H1 (cell line): ENCODE measurements around the gene TTC28. TPM values are rescaled to one million over a fixed set of nuclear protein-coding genes. Genes with fewer than 3 reads are reported as not detected.

Source experiments
- CTCF ChIA-PET: fragments of 300-600 bp; sonication (Branson Sonifier 250); formaldehyde crosslinking; loops from one replicate; lab custom pipeline; 2021; ENCODE audit not compliant: partially characterized antibody; lab: Charles Lee
- POLR2A ChIA-PET: fragments of 300-600 bp; sonication (Branson Sonifier 250); formaldehyde crosslinking; loops from one replicate; lab custom pipeline; 2021; ENCODE audit warnings: inconsistent platforms; ENCODE audit not compliant: partially characterized antibody; lab: Charles Lee
- DNase-seq, 2 experiments: peaks; one replicate each; pipeline versions ENCODE4 v3.0.0 to v3.0.0-alpha.2; 2010 to 2022; ENCODE audit warnings: low spot score in 2 of 2, low read depth in 1 of 2, mixed read lengths in 1 of 2
- FAIRE-seq: peaks from 2 replicates; lab custom pipeline; 2011; peaks lifted over from hg19 to GRCh38; lab: Jason Lieb, UNC
- H2AFZ ChIP-seq: 2 replicates; pipeline ENCODE4 v1.8.1; 2012; ENCODE audit warnings: low read length, inconsistent platforms
- H2AK5ac ChIP-seq: 2 replicates; pipeline ENCODE4 v1.6.1; 2013; ENCODE audit warnings: low read depth, low read length
- H2BK120ac ChIP-seq: replicated peaks from 2 replicates; pipeline ENCODE3; 2013; ENCODE audit warnings: low read depth, low read length, inconsistent platforms
- H2BK12ac ChIP-seq: 2 replicates; pipeline ENCODE4 v1.6.1; 2013; ENCODE audit warnings: low read depth, low read length
- H2BK15ac ChIP-seq: 2 replicates; pipeline ENCODE4 v1.6.1; 2013; ENCODE audit warnings: low read length
- H2BK20ac ChIP-seq: 2 replicates; pipeline ENCODE4 v1.6.1; 2013; ENCODE audit warnings: low read length
- H2BK5ac ChIP-seq: 2 replicates; pipeline ENCODE4 v1.6.1; 2013; ENCODE audit warnings: low read depth, low read length
- H3K14ac ChIP-seq: 2 replicates; pipeline ENCODE4 v1.6.1; 2013; ENCODE audit warnings: inconsistent platforms; ENCODE audit not compliant: insufficient read length
- H3K18ac ChIP-seq: 2 replicates; pipeline ENCODE4 v1.6.1; 2013; ENCODE audit warnings: low read length; ENCODE audit errors: extremely low read depth
- H3K23ac ChIP-seq: 2 replicates; pipeline ENCODE4 v1.6.1; 2013; ENCODE audit warnings: inconsistent platforms; ENCODE audit not compliant: insufficient read length
- H3K23me2 ChIP-seq: 2 replicates; pipeline ENCODE4 v1.6.1; 2013; ENCODE audit warnings: low read depth, low read length
- H3K27ac ChIP-seq: 2 replicates; pipeline ENCODE4 v1.6.1; 2011; ENCODE audit warnings: low read depth, low read length, inconsistent platforms
- H3K27me3 ChIP-seq, 4 experiments: replicated peaks in 1 of 4; 1 replicate in 1 of 4; 2 replicates in 3 of 4; pipeline versions ENCODE4 v1.6.1 to v1.8.1; 2011 to 2013; ENCODE audit warnings: low read length in 3 of 4, mild to moderate bottlenecking in 3 of 4, inconsistent platforms in 2 of 4, mixed read lengths in 2 of 4, moderate library complexity in 1 of 4; ENCODE audit not compliant: control insufficient read depth in 3 of 4, insufficient read depth in 3 of 4; ENCODE audit errors: extremely low read depth in 1 of 4
- H3K36me3 ChIP-seq, 4 experiments: 2 replicates each; pipeline versions ENCODE4 v1.6.1 to v1.8.1; 2011 to 2013; ENCODE audit warnings: mild to moderate bottlenecking in 4 of 4, low read length in 3 of 4, moderate library complexity in 2 of 4, control low read depth in 1 of 4, inconsistent platforms in 1 of 4; ENCODE audit not compliant: insufficient read depth in 4 of 4, control insufficient read depth in 2 of 4
- H3K4ac ChIP-seq: replicated peaks from 2 replicates; pipeline ENCODE3; 2013; ENCODE audit warnings: low read length, low read depth, mixed read lengths, inconsistent platforms; ENCODE audit not compliant: insufficient read length
- H3K4me1 ChIP-seq, 4 experiments: replicated peaks in 1 of 4; 1 replicate in 1 of 4; 2 replicates in 3 of 4; pipeline versions ENCODE4 v1.6.1 to v1.8.1; 2011 to 2013; ENCODE audit warnings: low read length in 3 of 4, inconsistent platforms in 2 of 4, mixed read lengths in 1 of 4; ENCODE audit not compliant: insufficient read depth in 4 of 4, control insufficient read depth in 3 of 4
- H3K4me2 ChIP-seq, 2 experiments: 2 replicates each; pipeline versions ENCODE4 v1.6.1 to v1.8.1; 2011 to 2013; ENCODE audit warnings: low read depth in 2 of 2, low read length in 2 of 2, control low read depth in 1 of 2, inconsistent platforms in 1 of 2, mild to moderate bottlenecking in 1 of 2; ENCODE audit not compliant: insufficient read depth in 1 of 2
- H3K4me3 ChIP-seq, 4 experiments: fragments of 200-600, 300-600 bp in 1 of 4; sonication (generic), shearing (Covaris generic), sonication (Bioruptor Twin) in 1 of 4; 2 replicates each; pipeline versions ENCODE4 v1.5.1 to v1.8.1; 2011 to 2016; ENCODE audit warnings: low read length in 4 of 4, low read depth in 3 of 4, control low read depth in 2 of 4, inconsistent platforms in 2 of 4, mild to moderate bottlenecking in 2 of 4, mixed read lengths in 1 of 4, moderate library complexity in 1 of 4; ENCODE audit not compliant: insufficient read depth in 2 of 4; ENCODE audit errors: extremely low read depth in 1 of 4
- H3K56ac ChIP-seq: replicated peaks from 2 replicates; pipeline ENCODE3; 2013; ENCODE audit warnings: low read depth, mild to moderate bottlenecking, mixed read lengths, low read length, inconsistent platforms; ENCODE audit not compliant: insufficient read length
- H3K79me1 ChIP-seq: 2 replicates; pipeline ENCODE4 v1.6.1; 2013; ENCODE audit warnings: low read depth, low read length, control low read depth
- H3K79me2 ChIP-seq, 2 experiments: 2 replicates each; pipeline versions ENCODE4 v1.6.1 to v1.8.1; 2012 to 2013; ENCODE audit warnings: low read length in 2 of 2, mild to moderate bottlenecking in 2 of 2, inconsistent platforms in 1 of 2; ENCODE audit not compliant: insufficient read depth in 2 of 2, control insufficient read depth in 1 of 2
- H3K9ac ChIP-seq, 4 experiments: replicated peaks in 1 of 4; 1 replicate in 1 of 4; 2 replicates in 3 of 4; pipeline versions ENCODE4 v1.6.1 to v1.8.1; 2011 to 2013; ENCODE audit warnings: low read depth in 3 of 4, low read length in 3 of 4, control low read depth in 2 of 4, mild to moderate bottlenecking in 2 of 4, moderate library complexity in 2 of 4, inconsistent platforms in 1 of 4; ENCODE audit errors: extremely low read depth in 1 of 4
- H3K9me3 ChIP-seq, 2 experiments: 2 replicates each; pipeline versions ENCODE4 v1.6.1 to v1.8.1; 2012 to 2013; ENCODE audit warnings: mild to moderate bottlenecking in 2 of 2, moderate library complexity in 2 of 2, control low read depth in 1 of 2, inconsistent platforms in 1 of 2, low read depth in 1 of 2, low read length in 1 of 2, mixed read lengths in 1 of 2; ENCODE audit not compliant: insufficient read depth in 2 of 2
- H4K20me1 ChIP-seq, 2 experiments: replicated peaks in 1 of 2; 2 replicates each; pipeline versions ENCODE3 to v1.8.1; 2011 to 2013; ENCODE audit warnings: inconsistent platforms in 2 of 2, low read length in 2 of 2, mild to moderate bottlenecking in 1 of 2; ENCODE audit not compliant: insufficient read depth in 2 of 2, control insufficient read depth in 1 of 2
- H4K5ac ChIP-seq: 2 replicates; pipeline ENCODE4 v1.6.1; 2013; ENCODE audit warnings: low read length, low read depth, mixed read lengths, inconsistent platforms; ENCODE audit not compliant: insufficient read length
- H4K8ac ChIP-seq: 2 replicates; pipeline ENCODE4 v1.8.0; 2013; ENCODE audit warnings: mild to moderate bottlenecking, moderate library complexity, low read length, inconsistent platforms; ENCODE audit not compliant: insufficient read depth; ENCODE audit errors: extremely low read depth
- H4K91ac ChIP-seq: replicated peaks from 2 replicates; pipeline ENCODE3; 2013; ENCODE audit warnings: low read length, mixed read lengths, inconsistent platforms; ENCODE audit not compliant: insufficient read length
- CHD7 ChIP-seq: fragments of 300-600 bp; sonication (generic); IDR thresholded peaks from 2 replicates; pipeline ENCODE4 v1.7.1; 2012; ENCODE audit warnings: low read length, moderate library complexity, mild to moderate bottlenecking, inconsistent platforms; ENCODE audit not compliant: insufficient replicate concordance
- WGBS, 2 experiments: shearing (Covaris generic) in 1 of 2; methylation state at CpG; one replicate each; pipeline versions ENCODE4 v1.1.6 to v1.1.7; 2013 to 2015; ENCODE audit warnings: low lambda C conversion rate in 2 of 2, mixed read lengths in 2 of 2, inconsistent platforms in 1 of 2, low coverage in 1 of 2, missing lambda C conversion rate in 1 of 2; ENCODE audit not compliant: insufficient replicate concordance in 2 of 2, insufficient coverage in 1 of 2, insufficient read length in 1 of 2; ENCODE audit errors: extremely low coverage in 1 of 2, missing lambda C conversion rate in 1 of 2; 5-methylcytosine and 5-hydroxymethylcytosine counted together
- polyA plus RNA-seq, 7 experiments: library from polyadenylated mRNA; depleted of rRNA in 3 of 7; stranded (reverse) in 5 of 7; unstranded in 2 of 7; fragments of >200 nt in 5 of 7; fragments of 200-250 nt in 2 of 7; gene quantifications; 1 replicate in 5 of 7; 2 replicates in 1 of 7; 4 replicates in 1 of 7; pipeline versions ENCODE4 v1.2.1 to v1.2.3, GENCODE V29; 2011 to 2013; ENCODE audit warnings: missing spikeins in 2 of 7, mixed read lengths in 2 of 7
- total RNA-seq: library from RNA; stranded (reverse); fragmentation: NEBNext Ultra II Directional; extraction: Animal tissue kit (Norgen Biotek cat#: 25700); gene quantifications from 2 replicates; pipeline ENCODE4 v1.2.1, GENCODE V29; 2021

Gene TTC28
- total and polyA plus RNA-seq, 2 of the 8 experiments (the other 6 are each of a cell fraction or from before 2014, with no cell fraction given): 2.6 to 12.6 TPM

DNA sequence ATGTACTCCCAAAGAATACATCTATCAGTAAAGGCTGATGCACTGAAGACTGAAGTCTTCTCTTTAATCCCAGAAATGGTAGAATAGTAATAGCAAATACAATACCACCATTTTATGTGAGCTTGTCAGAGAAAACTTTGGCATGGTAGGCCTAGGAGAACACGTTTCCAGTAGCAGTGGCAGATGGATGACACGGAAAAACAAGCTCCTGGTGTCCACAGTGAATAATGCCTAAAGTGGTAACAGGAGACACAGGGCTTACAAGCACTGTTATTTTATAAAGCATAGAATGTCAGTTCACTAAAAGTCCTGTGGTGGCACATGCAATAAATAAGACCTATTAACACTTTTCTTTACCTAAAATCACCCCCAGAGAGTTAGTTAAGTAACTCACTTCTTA, 277.6 kb downstream of the TTC28 start:
- H2BK15ac ChIP-seq: no peak overlapping the region
- no peak overlapping the region for H3K27ac ChIP-seq
- no peaks in the 10 kb centered on the region for H3K23me2 ChIP-seq
- H4K91ac ChIP-seq: no peak overlapping the region
- ChIA-PET POLR2A (no interaction called here), CTCF (no interaction called here)
- no peaks in the 10 kb centered on the region for H3K27me3 ChIP-seq
- H2BK5ac ChIP-seq: no peak overlapping the region
- H3K9me3 ChIP-seq: no peaks in the 10 kb centered on the region
- no peaks in the 10 kb centered on the region for H3K79me1 ChIP-seq
- FAIRE-seq (no peak), DNase-seq (no peak)
- no peaks in the 10 kb centered on the region for H4K20me1 ChIP-seq
- no peaks in the 10 kb centered on the region for H3K79me2 ChIP-seq
- WGBS, 2 experiments: 84% methylated on average over 2 of the region's 2 CpGs; no CpG with 5 or more reads in 1 of the 2 experiments
- H3K4me2 ChIP-seq: no peak overlapping the region
- H4K5ac ChIP-seq: no peak overlapping the region
- H3K9ac ChIP-seq: no peak overlapping the region
- no peaks in the 10 kb centered on the region for H3K4me1 ChIP-seq
- no peak overlapping the region for H2AFZ ChIP-seq
- no peaks in the 10 kb centered on the region for H3K36me3 ChIP-seq
- H4K8ac ChIP-seq: no peak overlapping the region
- no peak overlapping the region for H2AK5ac ChIP-seq
- H2BK20ac ChIP-seq: no peak overlapping the region
- H3K4ac ChIP-seq: no peak overlapping the region
- no peak overlapping the region for H2BK12ac ChIP-seq
- no peak overlapping the region for H3K56ac ChIP-seq
- no peak overlapping the region for H2BK120ac ChIP-seq
- no peak overlapping the region for H3K14ac ChIP-seq
- H3K23ac ChIP-seq: no peak overlapping the region
- H3K18ac ChIP-seq: no peak overlapping the region
- H3K4me3 ChIP-seq: no peak overlapping the region
- TF ChIP-seq CHD7: no peak
